Activated CD4-positive, alpha-beta T cell treated with anti-CD3 and anti-CD28 coated beads, Interleukin-2, amount 50 U/mL, for 4 hours (primary cell): ENCODE measurements around the gene TBPL2.
"Not testable (repeated sequence)": the region's sequence is repeated elsewhere in the genome, so short reads cannot be mapped to it uniquely, and the experiment has no call there.

Experiments
- DNase-seq, 2 experiments: peaks; one replicate each; pipeline ENCODE4 v3.0.0-alpha.2; 2020

Gene TBPL2

GRCh38 chr14:55440385-55440784 is at the start of gene TBPL2:
Gene TBPL2 (minus strand): TSS chr14:55440616. CDS start chr14:55440449, 167 bp downstream.
- DNase-seq, result no peak

GRCh38 chr14:55488204-55488603 is 47.8 kb upstream of the TBPL2 start:
- no peak for DNase-seq

- DNase-seq, result no peak
Measured at GRCh38 chr14:55482936-55483605, 42.7 kb upstream of the TBPL2 start.

GRCh38 chr14:55481769-55482168 is 41.4 kb upstream of the TBPL2 start:
- no peak for DNase-seq

GRCh38 chr14:55477680-55478079 is 37.3 kb upstream of the TBPL2 start:
- no peak for DNase-seq

- DNase-seq, result not testable (repeated sequence)
Measured at GRCh38 chr14:55476448-55476847, 36.0 kb upstream of the TBPL2 start.

- no peak for DNase-seq
Measured at GRCh38 chr14:55473786-55474185, 33.4 kb upstream of the TBPL2 start.

- no peak for DNase-seq
Measured at GRCh38 chr14:55470025-55470424, 29.6 kb upstream of the TBPL2 start.

- no peak for DNase-seq
Measured at GRCh38 chr14:55467307-55467706, 26.9 kb upstream of the TBPL2 start.

- no peak for DNase-seq
Measured at GRCh38 chr14:55458800-55459515, 18.5 kb upstream of the TBPL2 start.

GRCh38 chr14:55457496-55457895 is 17.1 kb upstream of the TBPL2 start:
- no peak for DNase-seq

- DNase-seq, result not testable (repeated sequence)
Measured at GRCh38 chr14:55456411-55456810, 16.0 kb upstream of the TBPL2 start.

GRCh38 chr14:55454264-55455002 is 14.0 kb upstream of the TBPL2 start:
- DNase-seq, result no peak

GRCh38 chr14:55451950-55452349 is 11.5 kb upstream of the TBPL2 start:
- DNase-seq, result no peak

GRCh38 chr14:55451398-55451797 is 11.0 kb upstream of the TBPL2 start:
- DNase-seq, result no peak

GRCh38 chr14:55450987-55451386 is 10.6 kb upstream of the TBPL2 start:
- DNase-seq, result no peak

- no peak for DNase-seq
Measured at GRCh38 chr14:55450539-55450938, 10.1 kb upstream of the TBPL2 start.

GRCh38 chr14:55450124-55450523 is 9.7 kb upstream of the TBPL2 start:
- DNase-seq, result no peak

GRCh38 chr14:55449116-55449515 is 8.7 kb upstream of the TBPL2 start:
- DNase-seq, result no peak

GRCh38 chr14:55448141-55448614 is 7.8 kb upstream of the TBPL2 start:
- DNase-seq, result no peak

GRCh38 chr14:55446833-55447232 is 6.4 kb upstream of the TBPL2 start:
- DNase-seq, result no peak

- DNase-seq, result peak; percentile 36 to 44
Measured at GRCh38 chr14:55446127-55446736, 5.8 kb upstream of the TBPL2 start.

- no peak for DNase-seq
Measured at GRCh38 chr14:55441286-55441685, 870 bp upstream of the TBPL2 start.
